ENCODE measurements around the gene ABCA1. TPM values are rescaled to one million over a fixed set of nuclear protein-coding genes. Genes with fewer than 3 reads are reported as not detected.

The ABCA1 gene
- polyA plus RNA-seq, 1 donor (not counting 4 experiments of a cell fraction or from before 2014, with no cell fraction given) = 23.0 TPM

GRCh38 chr9:104740621-104741020 lies 187.3 kb downstream of the ABCA1 start:
- TF ChIP-seq, protein P1, sequence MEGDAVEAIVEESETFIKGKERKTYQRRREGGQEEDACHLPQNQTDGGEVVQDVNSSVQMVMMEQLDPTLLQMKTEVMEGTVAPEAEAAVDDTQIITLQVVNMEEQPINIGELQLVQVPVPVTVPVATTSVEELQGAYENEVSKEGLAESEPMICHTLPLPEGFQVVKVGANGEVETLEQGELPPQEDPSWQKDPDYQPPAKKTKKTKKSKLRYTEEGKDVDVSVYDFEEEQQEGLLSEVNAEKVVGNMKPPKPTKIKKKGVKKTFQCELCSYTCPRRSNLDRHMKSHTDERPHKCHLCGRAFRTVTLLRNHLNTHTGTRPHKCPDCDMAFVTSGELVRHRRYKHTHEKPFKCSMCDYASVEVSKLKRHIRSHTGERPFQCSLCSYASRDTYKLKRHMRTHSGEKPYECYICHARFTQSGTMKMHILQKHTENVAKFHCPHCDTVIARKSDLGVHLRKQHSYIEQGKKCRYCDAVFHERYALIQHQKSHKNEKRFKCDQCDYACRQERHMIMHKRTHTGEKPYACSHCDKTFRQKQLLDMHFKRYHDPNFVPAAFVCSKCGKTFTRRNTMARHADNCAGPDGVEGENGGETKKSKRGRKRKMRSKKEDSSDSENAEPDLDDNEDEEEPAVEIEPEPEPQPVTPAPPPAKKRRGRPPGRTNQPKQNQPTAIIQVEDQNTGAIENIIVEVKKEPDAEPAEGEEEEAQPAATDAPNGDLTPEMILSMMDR (optimal IDR thresholded peaks at IDR 0.05 in 1 of 3, IDR thresholded peaks at IDR 0.05 in 1 of 3, conservative IDR thresholded peaks at IDR 0.05 in 1 of 3; ENCODE audit: extremely low read depth in 1 of 3, insufficient read depth in 2 of 3, low read length in 3 of 3) = no peak
- no peak for TF ChIP-seq EZH2 (IDR thresholded peaks at IDR 0.05; ENCODE audit: low read length)
- no peaks in the 10 kb centered on the region for H3K36me3 ChIP-seq (ENCODE audit: control insufficient read depth in 2 of 2, extremely low read depth in 1 of 2, insufficient read depth in 2 of 2, low read length in 2 of 2)
- no peaks in the 10 kb centered on the region for H3K79me2 ChIP-seq (ENCODE audit: control insufficient read depth, insufficient read depth, low read length)
- no peaks in the 10 kb centered on the region for H4K20me1 ChIP-seq (ENCODE audit: control insufficient read depth, extremely low read depth, insufficient read depth, low read length)
- peak; percentile 79 for FAIRE-seq
- peak overlapping the region; percentile 34 for H2AFZ ChIP-seq (ENCODE audit: control insufficient read depth, low read length)
- H3K27me3 ChIP-seq (ENCODE audit: control insufficient read depth, extremely low read depth, insufficient read depth, low read length) = no peaks in the 10 kb centered on the region
- H3K27ac ChIP-seq (ENCODE audit: control insufficient read depth, insufficient read depth, low read length) = peak overlapping the region; percentile 2
- dilution Hi-C loops (cut with MboI; ENCODE audit: extremely low pct_ligation_motif_present, low sequenced_read_pairs) = no loop called here
- no peak overlapping the region for H3K4me3 ChIP-seq (ENCODE audit: control insufficient read depth in 2 of 3, extremely low read depth in 1 of 3, insufficient read depth in 2 of 3, low read depth in 1 of 3, low read length in 3 of 3)
- H3K9ac ChIP-seq (ENCODE audit: control insufficient read depth, extremely low read depth, insufficient read depth, low read length) = no peak overlapping the region
- peak; percentile 42 for DNase-seq (ENCODE audit: low read depth, low spot score)
- peaks cover 9% of the 10 kb centered on the region for H3K4me1 ChIP-seq (ENCODE audit: control insufficient read depth, extremely low read depth, insufficient read depth, low read length)
- peak overlapping the region; percentile 29 for H3K4me2 ChIP-seq (ENCODE audit: control insufficient read depth, extremely low read depth, insufficient read depth, low read depth, low read length)
- no peaks in the 10 kb centered on the region for H3K9me1 ChIP-seq (ENCODE audit: control insufficient read depth, extremely low read depth, insufficient read depth, low read length)
- H3K9me3 ChIP-seq (ENCODE audit: control insufficient read depth, low read depth, low read length) = no peaks in the 10 kb centered on the region

DNA sequence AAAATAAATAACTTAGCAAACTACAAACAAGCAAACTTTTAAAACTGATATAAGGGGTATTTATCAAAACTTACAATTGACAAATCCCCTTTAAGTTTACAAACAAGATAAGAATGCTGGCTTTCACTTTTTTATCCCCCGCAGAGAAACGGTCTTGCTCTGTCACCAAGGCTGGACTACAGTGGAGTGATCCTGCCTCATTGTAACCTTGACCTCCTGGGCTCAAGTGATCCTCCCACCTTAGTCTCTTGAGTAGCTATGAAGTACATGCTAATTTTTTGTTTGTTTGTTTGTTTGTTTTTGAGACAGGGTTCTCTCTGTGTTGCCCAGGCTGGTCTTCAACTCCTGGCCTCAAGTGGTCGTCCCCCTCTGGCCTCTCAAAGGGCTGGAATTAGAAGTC lies 189.5 kb downstream of the ABCA1 start:
- H3K4me3 ChIP-seq (ENCODE audit: control insufficient read depth in 2 of 3, extremely low read depth in 1 of 3, insufficient read depth in 2 of 3, low read depth in 1 of 3, low read length in 3 of 3) = no peak overlapping the region
- no peaks in the 10 kb centered on the region for H3K79me2 ChIP-seq (ENCODE audit: control insufficient read depth, insufficient read depth, low read length)
- no peaks in the 10 kb centered on the region for H3K36me3 ChIP-seq (ENCODE audit: control insufficient read depth in 2 of 2, extremely low read depth in 1 of 2, insufficient read depth in 2 of 2, low read length in 2 of 2)
- no peak overlapping the region for H2AFZ ChIP-seq (ENCODE audit: control insufficient read depth, low read length)
- peaks cover 9% of the 10 kb centered on the region for H3K4me1 ChIP-seq (ENCODE audit: control insufficient read depth, extremely low read depth, insufficient read depth, low read length)
- no peak overlapping the region for H3K9ac ChIP-seq (ENCODE audit: control insufficient read depth, extremely low read depth, insufficient read depth, low read length)
- H3K9me1 ChIP-seq (ENCODE audit: control insufficient read depth, extremely low read depth, insufficient read depth, low read length) = no peaks in the 10 kb centered on the region
- H3K27me3 ChIP-seq (ENCODE audit: control insufficient read depth, extremely low read depth, insufficient read depth, low read length) = no peaks in the 10 kb centered on the region
- FAIRE-seq = no peak
- no peak for DNase-seq (ENCODE audit: low read depth, low spot score)
- TF ChIP-seq, protein P1 (optimal IDR thresholded peaks at IDR 0.05 in 1 of 3, IDR thresholded peaks at IDR 0.05 in 1 of 3, conservative IDR thresholded peaks at IDR 0.05 in 1 of 3; ENCODE audit: extremely low read depth in 1 of 3, insufficient read depth in 2 of 3, low read length in 3 of 3) = no peak
- no peak for TF ChIP-seq EZH2 (IDR thresholded peaks at IDR 0.05; ENCODE audit: low read length)
- dilution Hi-C loops (cut with MboI; ENCODE audit: extremely low pct_ligation_motif_present, low sequenced_read_pairs) = no loop called here
- H4K20me1 ChIP-seq (ENCODE audit: control insufficient read depth, extremely low read depth, insufficient read depth, low read length) = no peaks in the 10 kb centered on the region
- no peak overlapping the region for H3K27ac ChIP-seq (ENCODE audit: control insufficient read depth, insufficient read depth, low read length)
- no peak overlapping the region for H3K4me2 ChIP-seq (ENCODE audit: control insufficient read depth, extremely low read depth, insufficient read depth, low read depth, low read length)
- no peaks in the 10 kb centered on the region for H3K9me3 ChIP-seq (ENCODE audit: control insufficient read depth, low read depth, low read length)

Other genes with a start within 250 kb of the ABCA1 start
- not detected in 3 replicates for gene OR13D1, start 233.6 kb downstream of the ABCA1 start, polyA plus RNA-seq
- 32.9 to 48.0 TPM (median 47.5 TPM) in 3 replicates for gene NIPSNAP3A, start 180.5 kb downstream of the ABCA1 start, polyA plus RNA-seq
- gene NIPSNAP3B, start 164.0 kb downstream of the ABCA1 start, polyA plus RNA-seq = 0.06 to 0.39 TPM (median 0.30 TPM) in 3 replicates

Measured in keratinocyte (primary cell).